ENCODE measurements around the gene FOXG1. TPM values are rescaled to one million over a fixed set of nuclear protein-coding genes. Genes with fewer than 3 reads are reported as not detected.

Gene FOXG1
- total RNA-seq, 1 donor from 2014 or later, result not detected

- Histone ChIP-seq H3K36me3 (ENCODE audit: control insufficient read depth, insufficient read depth, low read length) (no peaks in the 10 kb centered on the region), H3K4me3 (ENCODE audit: low read depth, low read length) (no peak overlapping the region), H3K27me3 (ENCODE audit: control insufficient read depth, insufficient read depth, low read length) (peaks cover 54% of the 10 kb centered on the region)
- no peak for TF ChIP-seq CTCF (IDR thresholded peaks at IDR 0.05; ENCODE audit: insufficient read depth, low read length, severe bottlenecking)
- no peak for DNase-seq (ENCODE audit: low read depth)
- no peak for FAIRE-seq
Observed at GRCh38 chr14:28756269-28756883, 10.2 kb upstream of the FOXG1 start.

DNA sequence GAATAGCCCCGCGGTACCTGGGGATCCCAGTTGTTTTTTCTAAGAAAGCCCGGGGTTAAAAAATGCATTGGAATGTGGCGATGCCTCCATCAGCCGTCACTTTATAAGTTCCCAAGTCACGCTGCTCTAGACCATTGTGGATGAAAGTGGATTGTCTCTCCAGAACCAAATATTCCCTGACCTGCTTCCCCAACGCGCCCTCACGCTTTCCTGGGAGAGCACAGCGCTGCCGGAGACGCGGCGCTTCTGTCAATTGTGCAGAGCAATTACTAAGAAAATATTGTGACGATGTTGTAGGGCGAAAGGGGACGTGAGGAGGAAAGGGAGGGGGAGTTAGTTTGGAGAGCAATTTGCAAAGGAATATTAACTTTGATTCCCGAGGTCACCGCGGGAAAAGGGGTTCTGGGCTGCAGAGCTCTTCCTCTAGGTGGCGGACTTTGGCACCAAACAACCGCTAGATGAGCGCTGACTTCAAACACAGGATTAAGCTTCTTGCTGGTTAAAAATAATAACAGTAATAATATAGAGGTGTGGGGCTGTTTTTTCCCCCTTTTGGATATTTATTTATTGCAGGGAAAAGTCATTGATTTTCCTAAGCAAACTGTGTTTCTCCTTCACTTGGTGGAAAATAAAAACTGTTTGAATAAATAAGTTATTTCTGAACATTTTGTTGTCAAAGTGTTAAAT is 9.6 kb upstream of the FOXG1 start:
- FAIRE-seq (no peak), DNase-seq (ENCODE audit: low read depth) (peak; percentile 43)
- peaks cover 60% of the 10 kb centered on the region for H3K27me3 ChIP-seq (ENCODE audit: control insufficient read depth, insufficient read depth, low read length)

DNA sequence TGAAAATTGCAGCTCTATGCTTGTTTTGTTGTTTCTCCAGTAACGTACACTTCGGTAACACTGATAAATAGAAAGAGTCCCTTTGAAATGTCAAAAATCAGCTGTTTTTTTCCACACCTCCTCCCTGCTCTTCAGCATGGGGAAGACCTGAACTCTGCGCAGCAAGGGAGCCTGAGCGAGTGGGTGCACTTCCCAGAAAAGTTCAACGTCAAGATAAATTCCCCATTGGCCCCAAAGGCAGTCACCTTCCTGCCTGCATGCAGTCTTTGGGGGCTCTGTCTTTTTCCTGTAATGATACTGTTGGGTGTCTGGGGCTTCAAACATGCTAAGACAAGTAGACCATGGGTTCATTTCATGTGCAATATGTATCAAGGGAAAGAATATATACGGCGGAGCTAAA is 8.8 kb upstream of the FOXG1 start:
- FAIRE-seq (no peak), DNase-seq (ENCODE audit: low read depth) (no peak)
- no peaks in the 10 kb centered on the region for H3K36me3 ChIP-seq (ENCODE audit: control insufficient read depth, insufficient read depth, low read length)
- peaks cover 67% of the 10 kb centered on the region for H3K27me3 ChIP-seq (ENCODE audit: control insufficient read depth, insufficient read depth, low read length)
- TF ChIP-seq CTCF (IDR thresholded peaks at IDR 0.05; ENCODE audit: insufficient read depth, low read length, severe bottlenecking), result no peak
- no peak overlapping the region for H3K4me3 ChIP-seq (ENCODE audit: low read depth, low read length)

More for the DNA sequence above, 9.6 kb upstream of the FOXG1 start:
- no peak overlapping the region for H3K4me3 ChIP-seq (ENCODE audit: low read depth, low read length)
- no peaks in the 10 kb centered on the region for H3K36me3 ChIP-seq (ENCODE audit: control insufficient read depth, insufficient read depth, low read length)
- TF ChIP-seq CTCF (IDR thresholded peaks at IDR 0.05; ENCODE audit: insufficient read depth, low read length, severe bottlenecking), result peak; percentile 78

GRCh38 chr14:28758253-28758884 is 8.2 kb upstream of the FOXG1 start:
- Histone ChIP-seq H3K36me3 (ENCODE audit: control insufficient read depth, insufficient read depth, low read length) (no peaks in the 10 kb centered on the region), H3K27me3 (ENCODE audit: control insufficient read depth, insufficient read depth, low read length) (peaks cover 69% of the 10 kb centered on the region), H3K4me3 (ENCODE audit: low read depth, low read length) (no peak overlapping the region)
- no peak for TF ChIP-seq CTCF (IDR thresholded peaks at IDR 0.05; ENCODE audit: insufficient read depth, low read length, severe bottlenecking)
- FAIRE-seq, result no peak
- DNase-seq (ENCODE audit: low read depth), result no peak

GRCh38 chr14:28758885-28759652 is 7.5 kb upstream of the FOXG1 start:
- no peak for DNase-seq (ENCODE audit: low read depth)
- no peak for FAIRE-seq
- no peaks in the 10 kb centered on the region for H3K36me3 ChIP-seq (ENCODE audit: control insufficient read depth, insufficient read depth, low read length)
- no peak overlapping the region for H3K4me3 ChIP-seq (ENCODE audit: low read depth, low read length)
- H3K27me3 ChIP-seq (ENCODE audit: control insufficient read depth, insufficient read depth, low read length), result peaks cover 69% of the 10 kb centered on the region
- TF ChIP-seq CTCF (IDR thresholded peaks at IDR 0.05; ENCODE audit: insufficient read depth, low read length, severe bottlenecking), result no peak

Measured in bronchial epithelial cell (primary cell).